ENCODE data around the gene ZNF415.
"Not testable (repeated sequence)": the region's sequence is repeated elsewhere in the genome, so short reads cannot be mapped to it uniquely, and the experiment has no call there.

DNA sequence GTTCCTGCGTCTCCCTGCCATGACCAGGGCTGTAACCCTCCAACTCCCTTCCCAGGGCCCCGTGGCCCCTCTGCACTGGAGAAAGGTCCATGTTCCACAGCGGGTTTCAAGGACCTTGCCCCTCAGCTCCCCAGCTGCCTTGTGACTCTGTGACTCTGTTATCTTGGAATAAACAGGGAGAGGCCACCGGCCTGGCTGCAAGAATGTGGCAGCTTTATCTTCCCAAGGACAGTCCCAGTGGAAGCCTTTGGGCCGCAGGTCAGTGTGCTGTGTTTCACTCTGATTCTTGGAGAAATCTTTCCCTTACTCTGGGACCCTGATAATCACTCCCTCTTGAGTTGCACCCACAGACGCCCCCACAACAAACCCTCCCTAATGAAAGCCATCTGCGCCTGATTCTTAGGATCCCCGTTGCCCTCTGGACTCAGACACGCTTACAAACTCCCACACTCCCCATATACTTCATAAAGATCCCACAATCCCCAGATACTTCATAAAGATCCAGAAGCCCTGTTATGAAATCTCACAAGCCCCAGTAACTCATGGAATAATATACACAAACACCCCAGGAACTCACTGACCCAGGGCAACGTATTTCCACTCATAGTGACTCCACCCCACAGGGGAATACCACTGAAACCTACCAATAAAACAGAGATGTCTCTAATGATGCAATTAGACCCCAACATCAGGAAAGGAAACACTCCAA lies 35.6 kb downstream of the ZNF415 start:
- not testable (repeated sequence) for TF ChIP-seq POLR2A (IDR thresholded peaks at IDR 0.05)
- TF ChIP-seq, protein P1, sequence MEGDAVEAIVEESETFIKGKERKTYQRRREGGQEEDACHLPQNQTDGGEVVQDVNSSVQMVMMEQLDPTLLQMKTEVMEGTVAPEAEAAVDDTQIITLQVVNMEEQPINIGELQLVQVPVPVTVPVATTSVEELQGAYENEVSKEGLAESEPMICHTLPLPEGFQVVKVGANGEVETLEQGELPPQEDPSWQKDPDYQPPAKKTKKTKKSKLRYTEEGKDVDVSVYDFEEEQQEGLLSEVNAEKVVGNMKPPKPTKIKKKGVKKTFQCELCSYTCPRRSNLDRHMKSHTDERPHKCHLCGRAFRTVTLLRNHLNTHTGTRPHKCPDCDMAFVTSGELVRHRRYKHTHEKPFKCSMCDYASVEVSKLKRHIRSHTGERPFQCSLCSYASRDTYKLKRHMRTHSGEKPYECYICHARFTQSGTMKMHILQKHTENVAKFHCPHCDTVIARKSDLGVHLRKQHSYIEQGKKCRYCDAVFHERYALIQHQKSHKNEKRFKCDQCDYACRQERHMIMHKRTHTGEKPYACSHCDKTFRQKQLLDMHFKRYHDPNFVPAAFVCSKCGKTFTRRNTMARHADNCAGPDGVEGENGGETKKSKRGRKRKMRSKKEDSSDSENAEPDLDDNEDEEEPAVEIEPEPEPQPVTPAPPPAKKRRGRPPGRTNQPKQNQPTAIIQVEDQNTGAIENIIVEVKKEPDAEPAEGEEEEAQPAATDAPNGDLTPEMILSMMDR (IDR thresholded peaks at IDR 0.05), result not testable (repeated sequence)

Measured in Peyer's patch (tissue), 4 donors.